Liver (tissue), 3 donors: ENCODE measurements around the gene CES1.

ENCODE experiments used
- ATF3 ChIP-seq: IDR thresholded peaks from 2 replicates; pipeline ENCODE4 v1.6.1; 2016; ENCODE audit warnings: antibody characterized with exemption
- CTCF ChIP-seq: fragments of 150-350 bp; IDR thresholded peaks from 2 replicates; pipeline ENCODE4 v1.5.1; 2017; ENCODE audit warnings: improper control_type of control experiment, low read depth, low read length; ENCODE audit not compliant: missing input control
- FOXA2 ChIP-seq: IDR thresholded peaks from 2 replicates; pipeline ENCODE4 v1.6.1; 2016; ENCODE audit warnings: antibody characterized with exemption
- GABPA ChIP-seq, 2 donors: IDR thresholded peaks in 1 of 2; conservative IDR thresholded peaks in 1 of 2; 2 replicates each; pipeline ENCODE4 v1.6.1; 2016; ENCODE audit warnings: antibody characterized with exemption in 2 of 2, mild to moderate bottlenecking in 1 of 2, moderate library complexity in 1 of 2
- JUND ChIP-seq, 2 donors: IDR thresholded peaks; 2 replicates each; pipeline ENCODE4 v1.6.1; 2016; ENCODE audit warnings: antibody characterized with exemption in 2 of 2
- RAD21 ChIP-seq, 2 donors: IDR thresholded peaks; 2 replicates each; pipeline ENCODE4 v1.6.1; 2016; ENCODE audit warnings: antibody characterized with exemption in 2 of 2, mild to moderate bottlenecking in 2 of 2
- REST ChIP-seq: IDR thresholded peaks from 2 replicates; pipeline ENCODE4 v1.6.1; 2016; ENCODE audit warnings: antibody characterized with exemption, mild to moderate bottlenecking
- SP1 ChIP-seq: IDR thresholded peaks from 2 replicates; pipeline ENCODE4 v1.6.1; 2018; ENCODE audit warnings: antibody characterized with exemption, mild to moderate bottlenecking
- YY1 ChIP-seq: IDR thresholded peaks from 2 replicates; pipeline ENCODE4 v1.6.1; 2016; ENCODE audit warnings: antibody characterized with exemption, mild to moderate bottlenecking
- ZBTB33 ChIP-seq: IDR thresholded peaks from 2 replicates; pipeline ENCODE4 v1.6.1; 2016; ENCODE audit warnings: antibody characterized with exemption
- TF ChIP-seq, protein P1 (sequence below): IDR thresholded peaks from 2 replicates; pipeline ENCODE4 v1.6.1; 2016; ENCODE audit warnings: antibody characterized with exemption
- donor health status: healthy.
- donor health status: healthy.

DNA sequence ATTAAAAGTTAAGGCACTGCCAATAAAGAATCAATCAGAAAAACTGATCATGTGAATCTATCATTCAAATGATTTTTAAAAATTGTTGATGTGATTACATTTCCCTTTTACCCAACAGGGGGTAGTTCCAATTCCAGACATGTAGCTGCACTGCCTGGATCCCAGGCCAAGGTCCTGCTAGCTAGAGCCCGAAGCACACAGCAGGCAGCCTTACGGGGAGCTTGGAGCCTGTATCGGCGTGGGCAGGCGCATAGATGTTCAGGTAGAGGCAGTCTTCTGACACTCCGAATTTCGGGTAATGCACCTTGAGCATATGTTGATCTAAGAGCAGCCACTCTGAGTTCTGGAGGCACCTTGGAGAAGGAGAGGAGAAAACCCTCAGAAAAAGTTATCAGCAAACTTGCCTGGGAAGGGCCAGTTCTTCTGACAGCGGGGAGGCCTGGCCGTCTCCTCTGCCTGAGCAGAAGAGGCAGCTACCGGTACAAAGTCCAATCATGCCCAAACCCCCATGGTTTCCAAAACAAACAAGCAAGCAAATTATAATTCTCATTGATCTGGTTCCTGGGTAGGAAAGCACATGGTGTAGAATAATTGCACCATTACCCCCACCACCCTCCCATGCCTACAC lies 38.6 kb upstream of the CES1 start:
- TF ChIP-seq CTCF (no peak), ATF3 (no peak), FOXA2 (peak; percentile 63), REST (peak; percentile 60), GABPA (IDR thresholded peaks at IDR 0.05 in 1 of 2, conservative IDR thresholded peaks at IDR 0.05 in 1 of 2) (peak in 1 of 2 donors; percentile 57), RAD21 (IDR thresholded peaks at IDR 0.05) (no peak), SP1 (peak; percentile 94), ZBTB33 (no peak), JUND (IDR thresholded peaks at IDR 0.05) (peak in 1 of 2 donors; percentile 11), YY1 (peak; percentile 89)
- TF ChIP-seq, protein P1, sequence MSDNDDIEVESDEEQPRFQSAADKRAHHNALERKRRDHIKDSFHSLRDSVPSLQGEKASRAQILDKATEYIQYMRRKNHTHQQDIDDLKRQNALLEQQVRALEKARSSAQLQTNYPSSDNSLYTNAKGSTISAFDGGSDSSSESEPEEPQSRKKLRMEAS: peak; percentile 66
